ENCODE data around the gene GNB1L.

DNA sequence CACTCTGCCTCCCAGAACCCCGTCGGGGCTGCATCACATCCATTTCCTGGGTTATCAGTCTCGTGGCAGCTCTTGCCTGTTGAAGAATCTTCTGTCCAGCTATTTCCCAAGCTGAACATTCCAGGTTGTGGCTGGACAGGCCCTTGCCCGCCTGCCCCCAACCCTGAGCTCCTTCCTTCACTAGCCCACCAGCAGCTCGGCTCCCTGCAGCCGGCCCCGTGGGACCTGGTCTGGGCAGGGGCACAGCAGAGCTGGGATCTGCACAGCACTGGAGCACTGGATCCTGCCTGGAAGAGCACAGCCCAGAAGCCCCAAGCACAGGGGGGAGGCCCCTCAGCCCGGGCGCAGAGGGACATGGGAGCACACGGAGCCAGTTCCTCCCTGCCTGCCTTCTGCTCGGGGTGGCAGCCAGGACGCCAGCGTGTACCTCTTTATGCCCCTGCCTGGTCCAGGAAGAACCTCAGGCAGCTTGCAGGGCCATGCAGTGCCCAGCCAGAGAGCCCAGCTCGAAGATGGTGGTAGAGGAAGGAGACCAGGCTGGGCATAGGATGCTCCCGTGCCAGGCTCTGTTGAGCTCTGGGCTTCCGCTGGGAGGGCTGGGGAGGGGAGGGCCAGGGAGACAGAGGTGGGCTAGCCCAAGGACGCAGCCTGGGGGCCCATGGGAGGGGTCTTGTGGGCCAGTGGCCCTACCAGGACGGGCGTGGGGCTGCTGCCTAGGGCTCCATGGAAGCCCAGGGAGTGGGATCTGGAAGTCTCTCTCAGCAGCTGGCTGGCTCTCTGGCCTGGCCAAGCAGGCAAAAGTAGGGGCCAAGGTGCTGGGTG lies 16.6 kb upstream of the GNB1L start:
- TF ChIP-seq RELA (IDR thresholded peaks at IDR 0.05; ENCODE audit: borderline replicate concordance, partially characterized antibody) (no peak), GABPA (IDR thresholded peaks at IDR 0.05; ENCODE audit: low read depth) (no peak)
- TF ChIP-seq, protein P1, sequence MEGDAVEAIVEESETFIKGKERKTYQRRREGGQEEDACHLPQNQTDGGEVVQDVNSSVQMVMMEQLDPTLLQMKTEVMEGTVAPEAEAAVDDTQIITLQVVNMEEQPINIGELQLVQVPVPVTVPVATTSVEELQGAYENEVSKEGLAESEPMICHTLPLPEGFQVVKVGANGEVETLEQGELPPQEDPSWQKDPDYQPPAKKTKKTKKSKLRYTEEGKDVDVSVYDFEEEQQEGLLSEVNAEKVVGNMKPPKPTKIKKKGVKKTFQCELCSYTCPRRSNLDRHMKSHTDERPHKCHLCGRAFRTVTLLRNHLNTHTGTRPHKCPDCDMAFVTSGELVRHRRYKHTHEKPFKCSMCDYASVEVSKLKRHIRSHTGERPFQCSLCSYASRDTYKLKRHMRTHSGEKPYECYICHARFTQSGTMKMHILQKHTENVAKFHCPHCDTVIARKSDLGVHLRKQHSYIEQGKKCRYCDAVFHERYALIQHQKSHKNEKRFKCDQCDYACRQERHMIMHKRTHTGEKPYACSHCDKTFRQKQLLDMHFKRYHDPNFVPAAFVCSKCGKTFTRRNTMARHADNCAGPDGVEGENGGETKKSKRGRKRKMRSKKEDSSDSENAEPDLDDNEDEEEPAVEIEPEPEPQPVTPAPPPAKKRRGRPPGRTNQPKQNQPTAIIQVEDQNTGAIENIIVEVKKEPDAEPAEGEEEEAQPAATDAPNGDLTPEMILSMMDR (IDR thresholded peaks at IDR 0.05 in 2 of 3, conservative IDR thresholded peaks at IDR 0.05 in 1 of 3; ENCODE audit: control insufficient read depth in 2 of 3, extremely low read depth in 1 of 3, insufficient read depth in 1 of 3, low read depth in 3 of 3, low read length in 3 of 3) = no peak

Measured in GM12878 (cell line).